ENCODE data around the gene IGSF21.

DNA sequence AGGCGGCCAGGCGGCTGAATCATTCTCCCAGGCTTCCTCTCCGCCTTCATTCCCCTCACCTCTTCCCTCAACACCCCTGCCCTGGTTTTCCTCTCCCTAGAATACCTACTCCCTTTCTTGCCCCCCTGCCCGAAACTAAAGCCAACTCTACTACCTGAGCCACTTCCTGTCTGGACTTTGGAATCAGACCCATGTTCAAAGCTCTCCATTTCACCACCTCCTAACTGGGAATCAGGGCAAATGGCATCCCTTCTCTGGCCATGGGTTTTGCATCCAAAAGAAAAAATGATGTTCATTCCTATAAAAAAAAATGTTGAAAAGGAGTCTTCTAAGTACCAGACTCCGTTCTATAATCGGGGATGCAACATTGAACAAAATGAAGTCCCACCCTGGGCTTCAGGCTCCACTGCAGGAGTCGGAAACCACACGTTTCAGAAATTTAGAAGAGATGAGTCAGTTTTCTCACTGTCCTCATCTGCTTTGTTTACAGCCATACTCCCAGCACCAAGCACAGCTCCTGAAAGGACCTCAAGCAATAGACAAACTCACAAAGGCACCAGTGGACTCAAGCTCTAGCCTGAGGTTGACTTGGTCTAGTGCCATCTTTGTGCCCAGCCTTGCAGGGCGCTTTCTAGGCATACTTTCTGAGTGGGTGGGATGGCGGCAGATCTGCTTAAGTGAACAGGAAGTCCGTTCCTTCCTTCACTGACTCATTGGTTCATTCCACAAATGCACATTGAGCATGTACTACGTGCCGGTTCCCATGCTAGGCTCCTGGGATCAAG, 176.2 kb downstream of the IGSF21 start:
- TF ChIP-seq, protein P1, sequence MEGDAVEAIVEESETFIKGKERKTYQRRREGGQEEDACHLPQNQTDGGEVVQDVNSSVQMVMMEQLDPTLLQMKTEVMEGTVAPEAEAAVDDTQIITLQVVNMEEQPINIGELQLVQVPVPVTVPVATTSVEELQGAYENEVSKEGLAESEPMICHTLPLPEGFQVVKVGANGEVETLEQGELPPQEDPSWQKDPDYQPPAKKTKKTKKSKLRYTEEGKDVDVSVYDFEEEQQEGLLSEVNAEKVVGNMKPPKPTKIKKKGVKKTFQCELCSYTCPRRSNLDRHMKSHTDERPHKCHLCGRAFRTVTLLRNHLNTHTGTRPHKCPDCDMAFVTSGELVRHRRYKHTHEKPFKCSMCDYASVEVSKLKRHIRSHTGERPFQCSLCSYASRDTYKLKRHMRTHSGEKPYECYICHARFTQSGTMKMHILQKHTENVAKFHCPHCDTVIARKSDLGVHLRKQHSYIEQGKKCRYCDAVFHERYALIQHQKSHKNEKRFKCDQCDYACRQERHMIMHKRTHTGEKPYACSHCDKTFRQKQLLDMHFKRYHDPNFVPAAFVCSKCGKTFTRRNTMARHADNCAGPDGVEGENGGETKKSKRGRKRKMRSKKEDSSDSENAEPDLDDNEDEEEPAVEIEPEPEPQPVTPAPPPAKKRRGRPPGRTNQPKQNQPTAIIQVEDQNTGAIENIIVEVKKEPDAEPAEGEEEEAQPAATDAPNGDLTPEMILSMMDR (IDR thresholded peaks at IDR 0.05; ENCODE audit: extremely low read depth in 1 of 2, insufficient read depth in 1 of 2, low read depth in 1 of 2, low read length in 2 of 2): no peak
- no peak for TF ChIP-seq FOS (IDR thresholded peaks at IDR 0.05; ENCODE audit: borderline replicate concordance, insufficient read depth, low read length)
- no peak for TF ChIP-seq POLR2A (IDR thresholded peaks at IDR 0.05; ENCODE audit: low read depth, low read length)
- TF ChIP-seq POLR2AphosphoS5 (IDR thresholded peaks at IDR 0.05; ENCODE audit: insufficient read depth, low read depth, low read length): no peak
- TF ChIP-seq EZH2 (IDR thresholded peaks at IDR 0.05; ENCODE audit: borderline replicate concordance, low read depth, low read length, severe bottlenecking): no peak
- no peak for TF ChIP-seq JUN (IDR thresholded peaks at IDR 0.05; ENCODE audit: borderline replicate concordance, insufficient read depth, insufficient read length, low read depth)
